Trophoblast cell (in vitro differentiated cells and primary cell): Measurements from ENCODE around the gene KANSL1.
"Not testable (repeated sequence)": the region's sequence is repeated elsewhere in the genome, so short reads cannot be mapped to it uniquely, and the experiment has no call there.

Experiments used
- DNase-seq, 2 donors: peaks; one replicate each; pipeline ENCODE4 v3.0.0-alpha.2; 2016
- H2AFZ ChIP-seq: 2 replicates; pipeline ENCODE4 v1.6.1; 2013; ENCODE audit warnings: low read length, moderate library complexity, mild to moderate bottlenecking; ENCODE audit not compliant: insufficient read depth, poor library complexity
- H2AK5ac ChIP-seq: 2 replicates; pipeline ENCODE4 v1.6.1; 2013; ENCODE audit warnings: mild to moderate bottlenecking, low read length
- H2BK120ac ChIP-seq: 2 replicates; pipeline ENCODE4 v1.6.1; 2013; ENCODE audit warnings: low read length, mild to moderate bottlenecking, moderate library complexity; ENCODE audit not compliant: insufficient read depth, poor library complexity
- H2BK12ac ChIP-seq: 2 replicates; pipeline ENCODE4 v1.6.1; 2013; ENCODE audit warnings: mild to moderate bottlenecking, low read length, moderate library complexity
- H2BK5ac ChIP-seq: 2 replicates; pipeline ENCODE4 v1.6.1; 2013; ENCODE audit warnings: low read length, low read depth, moderate library complexity, mild to moderate bottlenecking; ENCODE audit not compliant: poor library complexity
- H3K14ac ChIP-seq: 2 replicates; pipeline ENCODE4 v1.6.1; 2013; ENCODE audit warnings: mild to moderate bottlenecking, low read length
- H3K18ac ChIP-seq: 2 replicates; pipeline ENCODE4 v1.6.1; 2013; ENCODE audit warnings: mild to moderate bottlenecking, low read length
- H3K23ac ChIP-seq: 2 replicates; pipeline ENCODE4 v1.6.1; 2013; ENCODE audit warnings: low read length
- H3K27ac ChIP-seq: 2 replicates; pipeline ENCODE4 v1.5.1; 2013; ENCODE audit warnings: low read depth, mild to moderate bottlenecking, inconsistent platforms, low read length, moderate library complexity
- H3K27me3 ChIP-seq: 2 replicates; pipeline ENCODE4 v1.6.1; 2013; ENCODE audit warnings: inconsistent platforms, mild to moderate bottlenecking, low read length, moderate library complexity; ENCODE audit not compliant: insufficient read depth
- H3K36me3 ChIP-seq, 2 experiments: 1 replicate in 1 of 2; 2 replicates in 1 of 2; pipeline ENCODE4 v1.6.1; 2013; ENCODE audit warnings: low read length in 2 of 2, mild to moderate bottlenecking in 2 of 2, moderate library complexity in 1 of 2; ENCODE audit not compliant: insufficient read depth in 2 of 2, control insufficient read depth in 1 of 2
- H3K4ac ChIP-seq: 2 replicates; pipeline ENCODE4 v1.6.1; 2013; ENCODE audit warnings: low read depth, mild to moderate bottlenecking, low read length, moderate library complexity
- H3K4me1 ChIP-seq, 2 experiments: 1 replicate in 1 of 2; 2 replicates in 1 of 2; pipeline ENCODE4 v1.6.1; 2013; ENCODE audit warnings: low read length in 2 of 2, mild to moderate bottlenecking in 2 of 2, moderate library complexity in 1 of 2; ENCODE audit not compliant: insufficient read depth in 2 of 2, control insufficient read depth in 1 of 2
- H3K4me2 ChIP-seq: 2 replicates; pipeline ENCODE4 v1.6.1; 2013; ENCODE audit warnings: inconsistent platforms, mild to moderate bottlenecking, low read length, moderate library complexity
- H3K4me3 ChIP-seq: 2 replicates; pipeline ENCODE4 v1.5.1; 2013; ENCODE audit warnings: mild to moderate bottlenecking, low read depth, low read length, inconsistent platforms
- H3K79me1 ChIP-seq: one replicate; pipeline ENCODE4 v1.6.1; 2013; ENCODE audit warnings: low read length
- H3K79me2 ChIP-seq: 2 replicates; pipeline ENCODE4 v1.6.1; 2013; ENCODE audit warnings: low read length, mild to moderate bottlenecking; ENCODE audit not compliant: control insufficient read depth, insufficient read depth, poor library complexity
- H3K9ac ChIP-seq: 2 replicates; pipeline ENCODE4 v1.6.1; 2013; ENCODE audit warnings: mild to moderate bottlenecking, low read length
- H3K9me3 ChIP-seq: 2 replicates; pipeline ENCODE4 v1.6.1; 2013; ENCODE audit warnings: low read depth, mild to moderate bottlenecking, control low read depth, inconsistent platforms, low read length; ENCODE audit not compliant: insufficient read depth
- H4K12ac ChIP-seq: 2 replicates; pipeline ENCODE4 v1.6.1; 2013; ENCODE audit warnings: low read depth, mild to moderate bottlenecking, low read length, moderate library complexity
- H4K8ac ChIP-seq: 2 replicates; pipeline ENCODE4 v1.6.1; 2013; ENCODE audit warnings: low read depth, mild to moderate bottlenecking, low read length, moderate library complexity
- H4K91ac ChIP-seq: one replicate; pipeline ENCODE4 v1.6.1; 2013; ENCODE audit warnings: low read depth, mild to moderate bottlenecking, low read length, moderate library complexity
- WGBS: extraction: QIAGEN DNeasy Blood & Tissue Kit; methylation state at CpG from one replicate; pipeline ENCODE4 v1.1.7; 2013; ENCODE audit warnings: missing lambda C conversion rate; ENCODE audit not compliant: insufficient read length, insufficient coverage; ENCODE audit errors: extremely low coverage; 5-methylcytosine and 5-hydroxymethylcytosine counted together

The KANSL1 gene

DNA sequence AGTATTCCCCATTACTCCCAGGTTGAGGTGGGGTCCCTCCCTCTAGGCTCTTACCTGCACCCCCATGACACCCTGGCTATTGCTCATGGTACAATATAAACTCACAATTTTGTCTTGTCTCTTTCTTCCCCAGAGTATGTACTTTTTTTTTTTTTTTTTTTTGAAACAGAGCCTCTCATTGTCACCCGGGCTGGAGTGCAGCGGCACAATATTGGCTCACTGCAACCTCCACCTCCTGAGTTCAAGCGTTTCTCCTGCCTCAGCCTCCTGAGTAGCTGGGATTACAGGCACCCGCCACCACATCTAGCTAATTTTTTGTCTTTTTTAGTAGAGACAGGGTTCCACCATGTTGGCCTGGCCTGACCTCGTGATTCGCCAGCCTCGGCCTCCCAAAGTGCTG lies 8.5 kb downstream of the KANSL1 start:
- Histone ChIP-seq H3K18ac (no peak overlapping the region), H2AK5ac (no peak overlapping the region), H3K79me1 (no peaks in the 10 kb centered on the region), H3K9me3 (no peaks in the 10 kb centered on the region), H3K4ac (peak overlapping the region; percentile 37), H4K91ac (no peak overlapping the region), H3K36me3 (no peaks in the 10 kb centered on the region), H3K9ac (no peak overlapping the region), H2AFZ (no peak overlapping the region), H3K4me3 (no peak overlapping the region), H3K79me2 (peaks cover 52% of the 10 kb centered on the region), H3K23ac (peak overlapping the region; percentile 9), H3K27me3 (no peaks in the 10 kb centered on the region), H3K14ac (no peak overlapping the region), H3K4me1 (peaks cover 11 to 22% of the 10 kb centered on the region in 2 experiments), H2BK120ac (no peak overlapping the region), H4K12ac (no peak overlapping the region), H2BK12ac (no peak overlapping the region), H3K27ac (no peak overlapping the region), H3K4me2 (no peak overlapping the region), H2BK5ac (no peak overlapping the region), H4K8ac (no peak overlapping the region)
- no peak for DNase-seq
- WGBS, result no CpG with 5 or more reads among the region's 7 CpGs

DNA sequence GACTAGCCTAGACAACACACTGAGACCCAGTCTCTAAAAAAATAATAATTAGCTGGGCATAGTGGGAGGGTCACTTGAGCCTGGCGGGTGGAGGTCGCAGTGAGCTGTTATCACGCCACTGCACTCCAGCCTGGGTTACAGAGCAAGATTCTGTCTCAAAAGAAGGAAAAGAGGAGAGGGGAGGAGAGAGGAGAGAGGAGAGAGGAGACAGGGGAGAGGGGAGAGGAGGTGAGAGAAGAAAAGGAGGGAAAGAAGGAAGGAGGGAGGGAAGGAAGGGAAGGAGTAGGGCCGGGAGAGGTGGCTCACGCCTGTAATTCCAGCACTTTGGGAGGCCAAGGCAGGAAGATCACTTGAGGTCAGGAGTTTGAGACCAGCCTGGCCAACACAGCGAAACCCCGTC lies 9.8 kb downstream of the KANSL1 start:
- H4K91ac ChIP-seq, H2BK5ac ChIP-seq, H3K18ac ChIP-seq, H3K4me3 ChIP-seq, H3K27me3 ChIP-seq, H4K12ac ChIP-seq, H4K8ac ChIP-seq, H3K14ac ChIP-seq, DNase-seq, H3K36me3 ChIP-seq, H2AFZ ChIP-seq, H2BK12ac ChIP-seq, H3K9me3 ChIP-seq, H3K23ac ChIP-seq, H3K79me1 ChIP-seq, H3K9ac ChIP-seq, H3K4me2 ChIP-seq, H2BK120ac ChIP-seq, H3K27ac ChIP-seq, H2AK5ac ChIP-seq: not testable (repeated sequence)
- Histone ChIP-seq H3K4me1 (peaks cover 11 to 22% of the 10 kb centered on the region in 2 experiments), H3K4ac (peak overlapping the region; percentile 71), H3K79me2 (peaks cover 48% of the 10 kb centered on the region)
- no CpG with 5 or more reads among the region's 7 CpGs for WGBS

DNA sequence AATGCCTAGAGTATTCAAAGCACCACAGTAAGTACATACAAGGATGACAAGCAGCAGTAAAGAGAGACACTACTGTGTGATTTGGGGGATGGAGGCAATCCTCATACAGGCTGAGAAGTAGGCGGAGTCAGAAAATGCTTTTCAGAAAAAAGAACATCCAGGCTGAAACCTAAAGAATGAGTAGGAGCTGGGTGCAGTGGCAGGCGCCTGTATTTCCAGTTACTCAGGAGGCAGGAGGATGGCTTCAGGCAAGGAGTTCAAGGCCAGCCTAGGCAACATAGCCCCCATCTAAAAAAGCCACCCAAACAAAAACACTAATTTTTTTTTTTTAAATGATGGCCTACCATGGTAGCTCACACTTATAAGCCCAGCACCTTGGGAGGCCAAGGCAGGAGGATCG lies 10.3 kb downstream of the KANSL1 start:
- peak in 1 of 2 donors; percentile 44 for DNase-seq
- no peak overlapping the region for H2BK120ac ChIP-seq
- H4K91ac ChIP-seq, result no peak overlapping the region
- no peaks in the 10 kb centered on the region for H3K27me3 ChIP-seq
- no CpG with 5 or more reads among the region's 3 CpGs for WGBS
- H3K4me2 ChIP-seq, result no peak overlapping the region
- H3K9me3 ChIP-seq, result no peaks in the 10 kb centered on the region
- no peak overlapping the region for H2BK12ac ChIP-seq
- peak overlapping the region; percentile 71 for H3K4ac ChIP-seq
- H2BK5ac ChIP-seq, result no peak overlapping the region
- H2AK5ac ChIP-seq, result no peak overlapping the region
- no peak overlapping the region for H3K23ac ChIP-seq
- H3K9ac ChIP-seq, result no peak overlapping the region
- H2AFZ ChIP-seq, result no peak overlapping the region
- H3K36me3 ChIP-seq, result no peaks in the 10 kb centered on the region
- no peak overlapping the region for H3K27ac ChIP-seq
- no peaks in the 10 kb centered on the region for H3K79me1 ChIP-seq
- H4K8ac ChIP-seq, result no peak overlapping the region
- peaks cover 11 to 22% of the 10 kb centered on the region in 2 experiments for H3K4me1 ChIP-seq
- H3K18ac ChIP-seq, result no peak overlapping the region
- no peak overlapping the region for H4K12ac ChIP-seq
- peaks cover 47% of the 10 kb centered on the region for H3K79me2 ChIP-seq
- no peak overlapping the region for H3K14ac ChIP-seq
- H3K4me3 ChIP-seq, result no peak overlapping the region

DNA sequence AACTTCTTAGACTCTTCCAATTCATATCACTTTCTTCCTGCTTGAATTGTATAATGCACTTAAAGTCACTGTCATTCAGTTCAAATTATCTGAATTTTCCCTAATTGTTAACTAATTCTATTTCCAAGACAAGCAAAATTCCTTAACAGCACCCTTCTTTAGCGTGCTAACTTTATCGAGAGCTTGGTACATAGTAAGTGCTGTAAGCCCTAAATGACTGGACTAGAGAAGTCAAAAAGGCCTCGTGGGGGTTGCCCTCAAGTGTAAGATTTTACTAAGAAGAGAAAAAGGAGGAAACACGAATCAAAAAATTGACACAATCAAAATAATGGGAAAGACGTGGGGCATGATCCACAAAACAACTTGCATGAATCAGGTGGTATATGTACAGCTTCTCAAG lies 11.3 kb downstream of the KANSL1 start:
- H3K9ac ChIP-seq, result no peak overlapping the region
- H2AK5ac ChIP-seq, result no peak overlapping the region
- no peak overlapping the region for H3K4me3 ChIP-seq
- peak overlapping the region; percentile 83 for H3K4ac ChIP-seq
- no peak overlapping the region for H2AFZ ChIP-seq
- H4K8ac ChIP-seq, result no peak overlapping the region
- H3K27me3 ChIP-seq, result no peaks in the 10 kb centered on the region
- no peak overlapping the region for H4K91ac ChIP-seq
- no peak overlapping the region for H2BK12ac ChIP-seq
- no peak overlapping the region for H2BK120ac ChIP-seq
- no peak overlapping the region for H3K18ac ChIP-seq
- H2BK5ac ChIP-seq, result no peak overlapping the region
- WGBS, result no CpG with 5 or more reads among the region's 5 CpGs
- H3K23ac ChIP-seq, result no peak overlapping the region
- H3K4me1 ChIP-seq, result peaks cover 11 to 22% of the 10 kb centered on the region in 2 experiments
- H3K79me1 ChIP-seq, result no peaks in the 10 kb centered on the region
- no peak overlapping the region for H3K14ac ChIP-seq
- no peaks in the 10 kb centered on the region for H3K36me3 ChIP-seq
- no peak for DNase-seq
- H3K79me2 ChIP-seq, result peaks cover 51% of the 10 kb centered on the region
- no peak overlapping the region for H3K4me2 ChIP-seq
- H4K12ac ChIP-seq, result no peak overlapping the region
- no peaks in the 10 kb centered on the region for H3K9me3 ChIP-seq
- H3K27ac ChIP-seq, result no peak overlapping the region
